Fibroblast of mammary gland (primary cell): ENCODE measurements around the gene EYA4.

Source experiments
- DNase-seq: peaks from one replicate; pipeline ENCODE4 v3.0.0-alpha.2; 2010; ENCODE audit warnings: low read depth
- H3K4me3 ChIP-seq: 2 replicates; pipeline ENCODE4 v1.5.1; 2011; ENCODE audit warnings: low read depth, mild to moderate bottlenecking, low read length, moderate library complexity; ENCODE audit not compliant: control insufficient read depth
- CTCF ChIP-seq: conservative IDR thresholded peaks from 2 replicates; pipeline ENCODE4 v1.5.1; 2011; ENCODE audit warnings: low read depth, low read length, inconsistent platforms; ENCODE audit not compliant: control insufficient read depth, insufficient read depth

The EYA4 gene

GRCh38 chr6:133275213-133275612 lies 34.1 kb downstream of the EYA4 start:
- TF ChIP-seq CTCF: no peak
- no peak overlapping the region for H3K4me3 ChIP-seq
- no peak for DNase-seq

GRCh38 chr6:133277228-133277899 lies 36.2 kb downstream of the EYA4 start:
- H3K4me3 ChIP-seq: no peak overlapping the region
- DNase-seq: no peak
- TF ChIP-seq CTCF: no peak

- no peak for DNase-seq
- no peak for TF ChIP-seq CTCF
- H3K4me3 ChIP-seq: no peak overlapping the region
These were observed 36.9 kb downstream of the EYA4 start for GRCh38 chr6:133277900-133278545.

- peak; percentile 57 for TF ChIP-seq CTCF
- no peak overlapping the region for H3K4me3 ChIP-seq
- peak; percentile 28 for DNase-seq
These were observed 45.6 kb downstream of the EYA4 start for GRCh38 chr6:133286765-133287164.

GRCh38 chr6:133288662-133289061 lies 47.5 kb downstream of the EYA4 start:
- no peak for TF ChIP-seq CTCF
- DNase-seq: peak; percentile 21
- H3K4me3 ChIP-seq: no peak overlapping the region

- no peak for TF ChIP-seq CTCF
- no peak overlapping the region for H3K4me3 ChIP-seq
- no peak for DNase-seq
These were observed 48.7 kb downstream of the EYA4 start for GRCh38 chr6:133289733-133290306.
